Esophagus squamous epithelium (tissue), 4 donors: ENCODE data around the gene ALDH16A1.

Experiments
- POLR2A ChIP-seq, 4 donors: fragments of 450-650 bp; IDR thresholded peaks; one replicate each; pipeline ENCODE4 v1.6.1; 2017; ENCODE audit warnings: antibody characterized with exemption in 4 of 4, mild to moderate bottlenecking in 4 of 4, moderate library complexity in 3 of 4
- TF ChIP-seq, protein P1 (sequence below), 6 experiments: fragments of 450-650 bp in 4 of 6; fragments of 200-600 bp in 2 of 6; sonication (generic) in 2 of 6; IDR thresholded peaks; one replicate each; pipeline ENCODE4 v1.5.1; 2016 to 2019; ENCODE audit warnings: antibody characterized with exemption in 6 of 6, mild to moderate bottlenecking in 4 of 6, moderate library complexity in 4 of 6

DNA sequence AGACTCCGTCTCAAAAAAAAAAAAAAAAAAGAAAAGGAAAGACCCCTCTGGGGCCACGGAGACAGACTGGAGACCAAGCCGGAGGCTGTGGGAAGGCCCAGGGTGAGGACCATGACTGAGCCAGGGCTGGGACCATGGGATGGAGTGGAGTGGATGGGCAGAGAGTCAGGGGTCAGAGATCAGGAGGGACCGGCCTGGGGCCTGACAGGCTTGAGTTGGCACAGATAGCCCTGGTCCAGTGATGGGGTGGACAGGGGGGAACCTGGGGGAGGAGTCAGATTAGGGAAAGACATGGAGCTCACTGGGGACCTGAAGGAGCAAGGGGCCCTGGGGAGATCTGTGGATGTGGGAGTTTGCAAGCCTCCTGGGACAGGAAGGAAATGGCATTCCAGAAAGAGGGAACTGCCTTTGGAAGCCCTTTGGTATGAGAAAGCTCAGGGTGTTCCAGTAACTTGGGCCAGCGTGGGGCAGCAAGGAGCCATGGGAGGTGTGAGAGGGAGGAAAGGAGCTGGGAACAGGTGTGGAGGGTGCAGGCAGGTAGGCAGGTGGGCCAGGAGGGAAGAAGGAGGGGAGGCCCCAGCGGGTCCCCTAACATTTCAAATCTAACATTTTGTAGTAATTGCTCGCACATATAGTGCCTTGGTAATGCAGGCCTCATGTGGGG, 28.1 kb downstream of the ALDH16A1 start:
- TF ChIP-seq, protein P1, sequence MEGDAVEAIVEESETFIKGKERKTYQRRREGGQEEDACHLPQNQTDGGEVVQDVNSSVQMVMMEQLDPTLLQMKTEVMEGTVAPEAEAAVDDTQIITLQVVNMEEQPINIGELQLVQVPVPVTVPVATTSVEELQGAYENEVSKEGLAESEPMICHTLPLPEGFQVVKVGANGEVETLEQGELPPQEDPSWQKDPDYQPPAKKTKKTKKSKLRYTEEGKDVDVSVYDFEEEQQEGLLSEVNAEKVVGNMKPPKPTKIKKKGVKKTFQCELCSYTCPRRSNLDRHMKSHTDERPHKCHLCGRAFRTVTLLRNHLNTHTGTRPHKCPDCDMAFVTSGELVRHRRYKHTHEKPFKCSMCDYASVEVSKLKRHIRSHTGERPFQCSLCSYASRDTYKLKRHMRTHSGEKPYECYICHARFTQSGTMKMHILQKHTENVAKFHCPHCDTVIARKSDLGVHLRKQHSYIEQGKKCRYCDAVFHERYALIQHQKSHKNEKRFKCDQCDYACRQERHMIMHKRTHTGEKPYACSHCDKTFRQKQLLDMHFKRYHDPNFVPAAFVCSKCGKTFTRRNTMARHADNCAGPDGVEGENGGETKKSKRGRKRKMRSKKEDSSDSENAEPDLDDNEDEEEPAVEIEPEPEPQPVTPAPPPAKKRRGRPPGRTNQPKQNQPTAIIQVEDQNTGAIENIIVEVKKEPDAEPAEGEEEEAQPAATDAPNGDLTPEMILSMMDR (IDR thresholded peaks at IDR 0.05) = no peak
- TF ChIP-seq POLR2A (IDR thresholded peaks at IDR 0.05) = no peak
